ENCODE data around the gene GOLGA6B. TPM values are rescaled to one million over a fixed set of nuclear protein-coding genes. Genes with fewer than 3 reads are reported as not detected.
"Not testable (repeated sequence)": the region's sequence is repeated elsewhere in the genome, so short reads cannot be mapped to it uniquely, and the experiment has no call there.

The GOLGA6B gene
- total RNA-seq, 4 donors from 2014 or later = 0.15 TPM; not detected in 3

- intact Hi-C loops (cut with DNase I; ENCODE audit: low total_unique reads) = no loop called here
These were observed 45.6 kb downstream of the GOLGA6B start for GRCh38 chr15:72700076-72700475.

GRCh38 chr15:72706266-72706665 is 51.8 kb downstream of the GOLGA6B start:
- 92 to 94% methylated on average over 11 of the region's 11 CpGs for WGBS, 2 donors
- no peak for DNase-seq (ENCODE audit: low spot score in 2 of 2)
- no peak overlapping the region for H3K4me3 ChIP-seq (ENCODE audit: low read depth, poor library complexity, severe bottlenecking)
- no peak for TF ChIP-seq CTCF (IDR thresholded peaks at IDR 0.05)
- no peak for TF ChIP-seq POLR2A (IDR thresholded peaks at IDR 0.05)
- intact Hi-C loops (cut with DNase I; ENCODE audit: low total_unique reads) = no loop called here

More at GRCh38 chr15:72700076-72700475, 45.6 kb downstream of the GOLGA6B start:
- WGBS, 2 donors = 56 to 69% methylated on average over 9 of the region's 9 CpGs
- H3K4me3 ChIP-seq (ENCODE audit: low read depth, poor library complexity, severe bottlenecking) = no peak overlapping the region
- TF ChIP-seq POLR2A (IDR thresholded peaks at IDR 0.05) (no peak), CTCF (IDR thresholded peaks at IDR 0.05) (no peak)
- DNase-seq (ENCODE audit: low spot score in 2 of 2) = no peak

DNA sequence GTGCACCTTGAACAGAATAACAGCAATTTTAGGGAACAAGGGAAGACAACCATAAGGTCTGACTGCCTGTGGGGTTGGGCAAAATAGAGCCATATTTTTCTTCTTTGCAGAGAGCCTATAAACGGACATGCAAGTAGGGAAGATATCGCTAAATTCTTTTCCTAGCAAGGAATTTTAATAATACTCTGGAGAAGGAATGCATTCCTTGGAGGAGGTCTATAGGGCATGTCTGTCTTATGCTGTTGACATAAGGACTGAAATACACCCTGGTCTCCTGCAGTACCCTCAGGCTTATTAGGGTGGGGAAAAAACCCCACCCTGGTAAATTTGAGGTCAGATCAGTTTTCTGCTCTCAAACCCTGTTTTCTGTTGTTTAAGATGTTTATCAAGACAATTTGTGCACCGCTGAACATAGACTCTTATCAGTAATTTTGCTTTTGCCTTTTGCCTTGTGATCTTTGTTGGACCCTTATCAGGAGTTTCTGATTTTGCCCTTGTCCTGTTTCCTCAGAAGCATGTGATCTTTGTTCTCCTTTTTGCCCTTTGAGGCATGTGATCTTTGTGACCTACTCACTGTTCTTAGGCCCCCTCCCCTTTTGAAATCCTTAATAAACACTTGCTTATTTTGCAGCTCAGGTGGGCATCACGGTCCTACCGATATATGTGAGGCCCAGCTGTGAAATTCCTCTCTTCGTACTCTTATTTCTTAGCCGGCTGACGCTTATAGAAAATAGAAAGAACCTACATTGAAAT is 54.2 kb downstream of the GOLGA6B start:
- DNase-seq (ENCODE audit: low spot score in 2 of 2); H3K4me3 ChIP-seq (ENCODE audit: low read depth, poor library complexity, severe bottlenecking); intact Hi-C loops (cut with DNase I; ENCODE audit: low total_unique reads): not testable (repeated sequence)
- WGBS, 2 donors = 82 to 88% methylated on average over 8 of the region's 8 CpGs

Other genes starting within 250 kb of the GOLGA6B start
- 100 to 1,000 TPM in 3 of 4 donors, 10 to 100 TPM in 1; 71.8 to 126 (median 114) TPM for gene ARIH1, start 180.4 kb upstream of the GOLGA6B start, total RNA-seq
- gene HIGD2B, start 31.5 kb downstream of the GOLGA6B start, total RNA-seq = not detected
- gene BBS4, start 31.5 kb downstream of the GOLGA6B start, total RNA-seq = 10 to 100 TPM; 11.4 to 13.9 (median 11.6) TPM
- gene ADPGK, start 129.1 kb downstream of the GOLGA6B start, total RNA-seq = 10 to 100 TPM; 31.1 to 83.1 (median 43.1) TPM